ENCODE results near the gene NFE2L2. TPM values are rescaled to one million over a fixed set of nuclear protein-coding genes. Genes with fewer than 3 reads are reported as not detected.
"Not testable (repeated sequence)": the region's sequence is repeated elsewhere in the genome, so short reads cannot be mapped to it uniquely, and the experiment has no call there.

Gene NFE2L2
- total RNA-seq, 2 donors from 2014 or later, result 98.6 to 126 TPM

- no peak overlapping the region for H3K4me3 ChIP-seq
- H3K4me1 ChIP-seq (replicated peaks), result no peaks in the 10 kb centered on the region
- WGBS, result 95% methylated on average over 7 of the region's 7 CpGs
- H3K9me3 ChIP-seq, result no peaks in the 10 kb centered on the region
- H3K27ac ChIP-seq, result no peak overlapping the region
- intact Hi-C loops (cut with DNase I), result no loop called here
- H3K36me3 ChIP-seq, result no peaks in the 10 kb centered on the region
- H3K27me3 ChIP-seq (replicated peaks; ENCODE audit: insufficient read depth), result no peaks in the 10 kb centered on the region
- TF ChIP-seq POLR2A (IDR thresholded peaks at IDR 0.05) (no peak), POLR2AphosphoS5 (IDR thresholded peaks at IDR 0.05) (no peak)
- TF ChIP-seq, protein P1, sequence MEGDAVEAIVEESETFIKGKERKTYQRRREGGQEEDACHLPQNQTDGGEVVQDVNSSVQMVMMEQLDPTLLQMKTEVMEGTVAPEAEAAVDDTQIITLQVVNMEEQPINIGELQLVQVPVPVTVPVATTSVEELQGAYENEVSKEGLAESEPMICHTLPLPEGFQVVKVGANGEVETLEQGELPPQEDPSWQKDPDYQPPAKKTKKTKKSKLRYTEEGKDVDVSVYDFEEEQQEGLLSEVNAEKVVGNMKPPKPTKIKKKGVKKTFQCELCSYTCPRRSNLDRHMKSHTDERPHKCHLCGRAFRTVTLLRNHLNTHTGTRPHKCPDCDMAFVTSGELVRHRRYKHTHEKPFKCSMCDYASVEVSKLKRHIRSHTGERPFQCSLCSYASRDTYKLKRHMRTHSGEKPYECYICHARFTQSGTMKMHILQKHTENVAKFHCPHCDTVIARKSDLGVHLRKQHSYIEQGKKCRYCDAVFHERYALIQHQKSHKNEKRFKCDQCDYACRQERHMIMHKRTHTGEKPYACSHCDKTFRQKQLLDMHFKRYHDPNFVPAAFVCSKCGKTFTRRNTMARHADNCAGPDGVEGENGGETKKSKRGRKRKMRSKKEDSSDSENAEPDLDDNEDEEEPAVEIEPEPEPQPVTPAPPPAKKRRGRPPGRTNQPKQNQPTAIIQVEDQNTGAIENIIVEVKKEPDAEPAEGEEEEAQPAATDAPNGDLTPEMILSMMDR (IDR thresholded peaks at IDR 0.05), result no peak
- no peak for DNase-seq (ENCODE audit: low spot score)
Measured at GRCh38 chr2:177188482-177189469, 75.8 kb downstream of the NFE2L2 start.

GRCh38 chr2:177187631-177188312 is 76.8 kb downstream of the NFE2L2 start:
- Histone ChIP-seq H3K9me3 (no peaks in the 10 kb centered on the region), H3K36me3 (no peaks in the 10 kb centered on the region), H3K4me1 (replicated peaks) (no peaks in the 10 kb centered on the region), H3K27ac (no peak overlapping the region), H3K4me3 (no peak overlapping the region), H3K27me3 (replicated peaks; ENCODE audit: insufficient read depth) (no peaks in the 10 kb centered on the region)
- TF ChIP-seq, protein P1 (IDR thresholded peaks at IDR 0.05), result no peak
- no peak for TF ChIP-seq POLR2AphosphoS5 (IDR thresholded peaks at IDR 0.05)
- no peak for TF ChIP-seq POLR2A (IDR thresholded peaks at IDR 0.05)
- no peak for DNase-seq (ENCODE audit: low spot score)
- WGBS, result 64% methylated on average over 8 of the region's 8 CpGs
- intact Hi-C loops (cut with DNase I), result no loop called here

GRCh38 chr2:177186038-177186437 is 78.5 kb downstream of the NFE2L2 start:
- H3K36me3 ChIP-seq; H3K27me3 ChIP-seq (replicated peaks; ENCODE audit: insufficient read depth); H3K4me1 ChIP-seq (replicated peaks); H3K27ac ChIP-seq; H3K4me3 ChIP-seq; H3K9me3 ChIP-seq; intact Hi-C loops (cut with DNase I); DNase-seq (ENCODE audit: low spot score): not testable (repeated sequence)
- 77% methylated on average over 7 of the region's 7 CpGs for WGBS

DNA sequence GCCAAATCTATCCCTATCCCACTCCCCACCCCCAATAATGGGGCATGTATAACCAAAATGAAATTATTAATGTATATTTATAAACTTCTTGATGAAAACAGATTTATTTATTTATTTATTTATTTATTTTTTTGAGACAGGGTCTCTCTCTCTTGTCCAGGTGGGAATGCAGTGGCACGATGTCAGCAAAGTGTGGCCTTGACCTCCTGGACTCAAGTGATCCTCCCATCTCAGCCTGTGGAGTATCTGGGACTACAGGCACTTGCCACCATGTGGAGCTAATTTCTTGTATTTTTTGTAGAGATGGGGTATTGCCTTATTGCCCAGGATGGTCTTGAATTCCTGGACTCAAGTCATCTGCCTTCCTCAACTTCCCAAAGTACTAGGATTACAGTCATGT is 79.9 kb downstream of the NFE2L2 start:
- H3K9me3 ChIP-seq, result no peaks in the 10 kb centered on the region
- H3K4me1 ChIP-seq (replicated peaks), result no peaks in the 10 kb centered on the region
- 90% methylated on average over 1 of the region's 1 CpG for WGBS
- H3K36me3 ChIP-seq, result no peaks in the 10 kb centered on the region
- H3K27ac ChIP-seq, result no peak overlapping the region
- no peak for DNase-seq (ENCODE audit: low spot score)
- no peaks in the 10 kb centered on the region for H3K27me3 ChIP-seq (replicated peaks; ENCODE audit: insufficient read depth)
- no peak overlapping the region for H3K4me3 ChIP-seq
- intact Hi-C loops (cut with DNase I), result no loop called here
- TF ChIP-seq POLR2AphosphoS5 (IDR thresholded peaks at IDR 0.05) (no peak), POLR2A (IDR thresholded peaks at IDR 0.05) (no peak)
- TF ChIP-seq, protein P1 (IDR thresholded peaks at IDR 0.05), result no peak

DNA sequence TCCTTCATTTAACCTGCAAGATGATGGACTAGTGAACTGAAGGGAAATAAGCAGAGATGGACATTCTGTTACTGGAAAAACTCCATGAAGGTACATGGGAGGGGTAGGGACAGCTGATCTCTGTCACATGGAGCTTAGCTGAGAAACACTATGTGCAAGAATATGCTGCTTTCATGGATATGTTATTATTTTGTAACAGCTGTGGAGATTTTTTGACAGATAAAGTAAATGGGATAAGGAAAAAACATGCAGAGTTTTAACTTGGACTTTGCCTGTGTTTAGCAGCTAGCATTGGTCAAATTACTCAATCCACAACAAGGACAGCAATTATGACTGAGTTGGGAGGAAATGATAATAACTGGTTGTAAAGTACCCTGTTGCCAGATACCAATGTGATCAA is 80.7 kb downstream of the NFE2L2 start:
- no peak for TF ChIP-seq POLR2A (IDR thresholded peaks at IDR 0.05)
- TF ChIP-seq, protein P1 (IDR thresholded peaks at IDR 0.05), result no peak
- no peak for TF ChIP-seq POLR2AphosphoS5 (IDR thresholded peaks at IDR 0.05)
- Histone ChIP-seq H3K27me3 (replicated peaks; ENCODE audit: insufficient read depth) (no peaks in the 10 kb centered on the region), H3K4me1 (replicated peaks) (no peaks in the 10 kb centered on the region), H3K36me3 (no peaks in the 10 kb centered on the region), H3K9me3 (no peaks in the 10 kb centered on the region), H3K27ac (no peak overlapping the region), H3K4me3 (no peak overlapping the region)
- no peak for DNase-seq (ENCODE audit: low spot score)
- intact Hi-C loops (cut with DNase I), result no loop called here

Small RNAs within 50 kb of the gene (microRNA-seq; reads per million reads assigned to microRNA genes)
- gene MIR3128 (not detected), gene MIR6512 (not detected)

Small RNAs within 50 kb of the gene (small RNA-seq; reads per million reads assigned to genes)
- gene MIR3128, result 0 to 0.40 reads per million in 2 donors
- gene MIR6512, result 0 reads per million in 2 donors
- 0 reads per million in 2 donors for gene RF00019

Other genes starting within 250 kb of the NFE2L2 start
- gene HNRNPA3, start 51.9 kb downstream of the NFE2L2 start, total RNA-seq, result 10 to 100 TPM; 56.5 to 57.0 TPM
- 10 to 100 TPM; 17.2 to 50.3 TPM for gene AGPS, start 128.0 kb upstream of the NFE2L2 start, total RNA-seq